PC-3 (cell line): ENCODE data around the gene PPP2R5E.

ENCODE experiments used
- EZH2phosphoT487 ChIP-seq: fragments of 300-600 bp; sonication (generic); IDR thresholded peaks from 2 replicates; pipeline ENCODE4 v1.6.1; 2018; ENCODE audit warnings: mild to moderate bottlenecking, antibody characterized with exemption, low read length, borderline replicate concordance
- TF ChIP-seq, protein P1 (sequence below): fragments of 300-600 bp; sonication (generic); conservative IDR thresholded peaks from 2 replicates; pipeline ENCODE4 v1.5.1; 2017; ENCODE audit warnings: antibody characterized with exemption, low read depth, mild to moderate bottlenecking, low read length

DNA sequence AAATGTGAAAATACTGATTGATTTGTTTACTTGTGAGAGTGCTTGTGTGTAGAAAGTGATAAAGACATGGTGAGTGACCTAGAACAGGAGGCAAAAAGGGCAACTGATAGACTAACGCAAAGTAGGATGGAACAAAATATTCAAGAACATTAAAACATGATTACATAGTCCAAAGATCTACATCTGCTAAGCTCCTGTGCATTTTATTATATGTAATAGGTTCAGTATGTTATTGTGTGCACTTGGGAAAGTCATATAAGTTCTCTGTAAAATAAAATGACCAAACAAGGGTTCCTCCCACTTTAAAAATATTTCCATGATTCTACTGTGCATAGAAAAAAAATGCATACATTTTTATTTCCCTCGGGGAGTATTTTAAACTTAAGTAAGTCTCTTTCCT, 150.2 kb downstream of the PPP2R5E start:
- TF ChIP-seq, protein P1, sequence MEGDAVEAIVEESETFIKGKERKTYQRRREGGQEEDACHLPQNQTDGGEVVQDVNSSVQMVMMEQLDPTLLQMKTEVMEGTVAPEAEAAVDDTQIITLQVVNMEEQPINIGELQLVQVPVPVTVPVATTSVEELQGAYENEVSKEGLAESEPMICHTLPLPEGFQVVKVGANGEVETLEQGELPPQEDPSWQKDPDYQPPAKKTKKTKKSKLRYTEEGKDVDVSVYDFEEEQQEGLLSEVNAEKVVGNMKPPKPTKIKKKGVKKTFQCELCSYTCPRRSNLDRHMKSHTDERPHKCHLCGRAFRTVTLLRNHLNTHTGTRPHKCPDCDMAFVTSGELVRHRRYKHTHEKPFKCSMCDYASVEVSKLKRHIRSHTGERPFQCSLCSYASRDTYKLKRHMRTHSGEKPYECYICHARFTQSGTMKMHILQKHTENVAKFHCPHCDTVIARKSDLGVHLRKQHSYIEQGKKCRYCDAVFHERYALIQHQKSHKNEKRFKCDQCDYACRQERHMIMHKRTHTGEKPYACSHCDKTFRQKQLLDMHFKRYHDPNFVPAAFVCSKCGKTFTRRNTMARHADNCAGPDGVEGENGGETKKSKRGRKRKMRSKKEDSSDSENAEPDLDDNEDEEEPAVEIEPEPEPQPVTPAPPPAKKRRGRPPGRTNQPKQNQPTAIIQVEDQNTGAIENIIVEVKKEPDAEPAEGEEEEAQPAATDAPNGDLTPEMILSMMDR, result no peak
- no peak for TF ChIP-seq EZH2phosphoT487
